K562 (cell line): ENCODE data around the gene CEP295NL. TPM values are rescaled to one million over a fixed set of nuclear protein-coding genes. Genes with fewer than 3 reads are reported as not detected.

Experiments
- ATAC-seq: fragments of 200-7000 bp; cut with Tn5 transposase; 3 replicates; pipeline ENCODE4 v1.9.1; 2020; ENCODE audit warnings: moderate library complexity
- BruUV-seq: library from RNA; stranded (reverse); fragments of 400-500 nt; replicated peaks from 2 replicates; lab custom pipeline; 2021; lab: Mats Ljungman, UMichigan
- CTCF ChIA-PET: fragments of 300-600 bp; formaldehyde crosslinking; extraction: SDS; loops from one replicate; lab custom pipeline; 2021; ENCODE audit warnings: low intra/inter-chr PET ratio; lab: Yijun Ruan, JAX
- POLR2A ChIA-PET: fragments of 300-600, 350-650 bp; sonication (Branson Sonifier 250); formaldehyde crosslinking; extraction: SDS; loops from one replicate; lab custom pipeline; 2021; ENCODE audit warnings: antibody characterized with exemption, inconsistent platforms; lab: Yijun Ruan, JAX
- DNase-seq, 4 experiments: peaks; one replicate each; pipeline versions ENCODE4 v3.0.0 to v3.0.0-alpha.2; 2011 to 2018; ENCODE audit warnings: low spot score in 3 of 4, mixed read lengths in 3 of 4; ENCODE audit errors: extremely low read depth in 1 of 4
- FAIRE-seq: peaks from 2 replicates; lab custom pipeline; 2011; peaks lifted over from hg19 to GRCh38; lab: Jason Lieb, UNC
- H2AFZ ChIP-seq: 2 replicates; pipeline ENCODE4 v1.6.0; 2011; ENCODE audit warnings: low read depth, low read length, control low read depth, inconsistent platforms
- H3K27ac ChIP-seq: fragments of 200-600 bp; 3 replicates; pipeline ENCODE4 v1.8.0; 2011; ENCODE audit warnings: low read depth, mild to moderate bottlenecking, control low read depth, inconsistent platforms, low read length, moderate library complexity, mixed read lengths; ENCODE audit errors: extremely low read depth
- H3K27me3 ChIP-seq, 2 experiments: fragments of 300-600 bp in 1 of 2; 2 replicates in 1 of 2; 3 replicates in 1 of 2; pipeline versions ENCODE4 v1.6.0 to v1.8.0; 2011; ENCODE audit warnings: inconsistent platforms in 2 of 2, low read length in 2 of 2, mild to moderate bottlenecking in 1 of 2, mixed read lengths in 1 of 2, moderate library complexity in 1 of 2; ENCODE audit not compliant: control insufficient read depth in 2 of 2, insufficient read depth in 2 of 2
- H3K36me3 ChIP-seq: fragments of 300-600 bp; 3 replicates; pipeline ENCODE4 v1.8.0; 2011; ENCODE audit warnings: mild to moderate bottlenecking, low read length, inconsistent platforms; ENCODE audit not compliant: control insufficient read depth, insufficient read depth
- H3K4me1 ChIP-seq, 2 experiments: fragments of 200-600 bp in 1 of 2; replicated peaks in 1 of 2; 2 replicates in 1 of 2; 3 replicates in 1 of 2; pipeline versions ENCODE4 v1.5.1 to v1.8.0; 2011; ENCODE audit warnings: inconsistent platforms in 2 of 2, low read length in 2 of 2, mild to moderate bottlenecking in 1 of 2, mixed read lengths in 1 of 2, moderate library complexity in 1 of 2; ENCODE audit not compliant: control insufficient read depth in 2 of 2, insufficient read depth in 2 of 2
- H3K4me2 ChIP-seq: 2 replicates; pipeline ENCODE4 v1.6.1; 2011; ENCODE audit warnings: low read length, control low read depth, inconsistent platforms, mixed read lengths; ENCODE audit not compliant: insufficient read depth
- H3K4me3 ChIP-seq: fragments of 200-600 bp; sonication (generic), shearing (Covaris generic); 2 replicates; pipeline ENCODE4 v1.5.1; 2016; ENCODE audit warnings: control low read depth, inconsistent platforms
- H3K79me2 ChIP-seq: fragments of 200-600 bp; 3 replicates; pipeline ENCODE4 v1.8.0; 2011; ENCODE audit warnings: low read length, inconsistent platforms; ENCODE audit not compliant: control insufficient read depth, insufficient read depth
- H3K9ac ChIP-seq, 2 experiments: 2 replicates each; pipeline versions ENCODE4 v1.6.0 to v1.6.1; 2011; ENCODE audit warnings: low read depth in 2 of 2, low read length in 2 of 2, control low read depth in 1 of 2, inconsistent platforms in 1 of 2, mild to moderate bottlenecking in 1 of 2, mixed read lengths in 1 of 2; ENCODE audit not compliant: insufficient read depth in 1 of 2
- H3K9me1 ChIP-seq: one replicate; pipeline ENCODE4 v1.6.0; 2011; ENCODE audit warnings: inconsistent platforms, mild to moderate bottlenecking, low read length, moderate library complexity; ENCODE audit not compliant: control insufficient read depth, insufficient read depth
- H3K9me3 ChIP-seq: replicated peaks from 2 replicates; pipeline ENCODE4 v1.5.1; 2011; ENCODE audit warnings: low read depth, low read length, inconsistent platforms; ENCODE audit not compliant: control insufficient read depth, insufficient read depth
- H4K20me1 ChIP-seq: replicated peaks from 2 replicates; pipeline ENCODE4 v1.6.1; 2011; ENCODE audit warnings: low read length, inconsistent platforms, mixed read lengths; ENCODE audit not compliant: control insufficient read depth, insufficient read depth
- CREM ChIP-seq: IDR thresholded peaks from 2 replicates; pipeline ENCODE4 v1.6.1; 2014; ENCODE audit warnings: antibody characterized with exemption, low read depth
- FOXA3 ChIP-seq, 2 experiments: fragments of 450-650 bp in 1 of 2; sonication (generic) in 1 of 2; formaldehyde crosslinking; IDR thresholded peaks in 1 of 2; conservative IDR thresholded peaks in 1 of 2; 2 replicates each; pipeline versions ENCODE4 v1.4.0 to v1.8.0; 2020 to 2022; ENCODE audit warnings: mild to moderate bottlenecking in 2 of 2, missing genetic modification reagents in 1 of 2
- MECOM ChIP-seq: fragments of 250-450 bp; sonication (Bioruptor Pico); IDR thresholded peaks from 2 replicates; pipeline ENCODE4 v1.8.0; 2022; ENCODE audit warnings: inconsistent platforms
- RB1 ChIP-seq: fragments of 450-650 bp; IDR thresholded peaks from 2 replicates; pipeline ENCODE4 v1.6.1; 2017; ENCODE audit warnings: low read depth, mild to moderate bottlenecking
- RBM14 ChIP-seq: fragments of 200-400 bp; formaldehyde crosslinking; IDR thresholded peaks from 2 replicates; pipeline ENCODE4 v1.6.1; 2018; ENCODE audit warnings: low read depth, mild to moderate bottlenecking, low read length, moderate library complexity, borderline replicate concordance; ENCODE audit not compliant: insufficient read depth
- RBM15 ChIP-seq: fragments of 200-400 bp; formaldehyde crosslinking; IDR thresholded peaks from 2 replicates; pipeline ENCODE4 v1.6.1; 2018; ENCODE audit warnings: mild to moderate bottlenecking, low read length, moderate library complexity; ENCODE audit not compliant: insufficient read depth
- RBM25 ChIP-seq: fragments of 200-400 bp; formaldehyde crosslinking; IDR thresholded peaks from 2 replicates; pipeline ENCODE4 v1.6.1; 2018; ENCODE audit warnings: low read length, low read depth, moderate library complexity; ENCODE audit not compliant: severe bottlenecking
- TCF7L2 ChIP-seq: fragments of 150-350 bp; IDR thresholded peaks from 2 replicates; pipeline ENCODE4 v1.6.1; 2016; ENCODE audit warnings: low read depth, mild to moderate bottlenecking, low read length, moderate library complexity
- ZNF184 ChIP-seq: sonication (generic); formaldehyde crosslinking; IDR thresholded peaks from 2 replicates; pipeline ENCODE4 v1.5.0; 2020; ENCODE audit warnings: missing genetic modification reagents
- ZNF217 ChIP-seq: sonication (generic); formaldehyde crosslinking; IDR thresholded peaks from 2 replicates; pipeline ENCODE4 v1.8.0; 2022; ENCODE audit warnings: mild to moderate bottlenecking, missing genetic modification reagents
- ZNF3 ChIP-seq: fragments of 250-450 bp; sonication (Bioruptor Pico); IDR thresholded peaks from 2 replicates; pipeline ENCODE4 v1.5.0; 2021; ENCODE audit warnings: mild to moderate bottlenecking, moderate library complexity
- ZNF583 ChIP-seq: fragments of 250-450 bp; sonication (Bioruptor Pico); IDR thresholded peaks from 2 replicates; pipeline ENCODE4 v1.4.0; 2020
- WGBS: fragments of 100-300 bp; shearing (Covaris generic); methylation state at CpG from one replicate; pipeline ENCODE4 v1.1.6; 2016; ENCODE audit warnings: low coverage, mixed read lengths; ENCODE audit not compliant: insufficient coverage; ENCODE audit errors: missing lambda C conversion rate; 5-methylcytosine and 5-hydroxymethylcytosine counted together
- in situ Hi-C: fragments of 300-500 bp; cut with MboI; formaldehyde crosslinking; loops from 4 replicates; pipeline ENCODE4 v1.15.0; 2018; ENCODE audit warnings: inconsistent platforms, mixed read lengths
- intact Hi-C: fragments of 100-400 bp; cut with micrococcal nuclease; formaldehyde crosslinking; loops from 2 replicates; pipeline ENCODE4 v1.14.2; 2022
- polyA plus RNA-seq, 8 experiments: library from polyadenylated mRNA; depleted of rRNA in 4 of 8; stranded (reverse) in 5 of 8; unstranded in 3 of 8; fragments of >200 nt; fragmentation: Nextera tagmentation in 2 of 8; fragmentation: Illumina TruSeq in 1 of 8; extraction: Ambion mirVana in 2 of 8; extraction: Trizol in 1 of 8; gene quantifications; 2 replicates each; pipeline versions ENCODE4 v1.2.1 to v1.2.3, GENCODE V29; 2011 to 2014; ENCODE audit warnings: inconsistent platforms in 1 of 8, missing spikeins in 1 of 8
- total RNA-seq, 7 experiments: library from RNA; depleted of rRNA in 6 of 7; stranded (reverse); fragments of >200 nt in 6 of 7; fragmentation: Illumina TruSeq in 2 of 7; extraction: Trizol in 2 of 7; gene quantifications; 2 replicates each; pipeline versions ENCODE4 v1.2.1 to v1.2.3, GENCODE V29; 2011 to 2021; ENCODE audit warnings: low replicate concordance in 1 of 7
- TF ChIP-seq, protein P1 (sequence below), 3 experiments: fragments of 200-800 bp in 1 of 3; fragments of 250-450 bp in 1 of 3; fragments of 450-650 bp in 1 of 3; sonication (Bioruptor Pico) in 1 of 3; sonication (Bioruptor generic) in 1 of 3; formaldehyde crosslinking in 1 of 3; IDR thresholded peaks; 2 replicates each; pipeline versions ENCODE4 v1.6.1 to v1.8.0; 2016 to 2022; ENCODE audit warnings: mild to moderate bottlenecking in 2 of 3, missing genetic modification characterization in 2 of 3, missing compliant biosample characterization in 1 of 3, moderate library complexity in 1 of 3
- TF ChIP-seq, protein P2 (sequence below), 2 experiments: fragments of 450-650 bp; IDR thresholded peaks; 2 replicates each; pipeline ENCODE4 v1.6.1; 2018; ENCODE audit warnings: mild to moderate bottlenecking in 2 of 2, low read depth in 1 of 2; ENCODE audit not compliant: partially characterized antibody in 2 of 2
- TF ChIP-seq, protein P3 (sequence below): sonication (generic); formaldehyde crosslinking; IDR thresholded peaks from 2 replicates; pipeline ENCODE4 v1.8.0; 2022; ENCODE audit warnings: mild to moderate bottlenecking, missing genetic modification reagents

The CEP295NL gene
- total and polyA plus RNA-seq, 9 of the 15 experiments (the other 6 are each of a cell fraction or from before 2014, with no cell fraction given) = not detected

DNA sequence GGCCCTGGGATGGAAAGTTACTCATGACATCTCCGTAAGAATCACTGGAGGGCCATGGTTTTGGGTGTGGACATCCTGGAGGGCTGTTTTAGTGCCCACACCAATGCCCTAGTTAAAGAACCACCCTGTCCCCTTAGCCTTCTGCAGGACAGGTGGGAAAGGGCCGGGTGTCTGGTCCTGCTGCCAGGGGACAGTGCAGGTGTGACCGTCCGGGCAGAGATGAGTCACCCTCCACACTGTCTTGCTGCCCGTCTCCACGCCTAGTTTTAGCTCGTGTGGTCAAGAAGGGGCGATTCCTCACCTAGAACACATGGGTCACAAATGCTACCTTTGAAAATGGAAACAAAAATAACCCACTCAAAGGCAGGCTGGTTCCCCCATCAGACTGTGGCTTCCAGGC is 17.0 kb downstream of the CEP295NL start:
- H3K9me1 ChIP-seq = peaks cover 4% of the 10 kb centered on the region
- no peak overlapping the region for H2AFZ ChIP-seq
- DNase-seq (no peak), FAIRE-seq (no peak), ATAC-seq (no peak)
- in situ Hi-C loops = no loop called here
- peaks cover 9% of the 10 kb centered on the region; the same call in 1 of the 2 replicates for H4K20me1 ChIP-seq
- no peaks in the 10 kb centered on the region for H3K79me2 ChIP-seq
- H3K9me3 ChIP-seq = no peaks in the 10 kb centered on the region
- ChIA-PET POLR2A (interaction anchor here (1.0 kb wide), 1 partner anchor 9 kb away, joined by 3 read pairs; no protein-coding TSS in a partner anchor), CTCF (no interaction called here)
- H3K9ac ChIP-seq = no peak overlapping the region
- no peaks in the 10 kb centered on the region for H3K36me3 ChIP-seq
- peaks cover 16 to 28% of the 10 kb centered on the region in 2 experiments for H3K4me1 ChIP-seq
- H3K4me2 ChIP-seq = no peak overlapping the region
- peaks cover 32 to 62% of the 10 kb centered on the region in 2 experiments for H3K27me3 ChIP-seq
- 3% methylated on average over 8 of the region's 8 CpGs for WGBS
- intact Hi-C loops = no loop called here
- BruUV-seq = no TSS peak
- H3K4me3 ChIP-seq = no peak overlapping the region
- no peak overlapping the region for H3K27ac ChIP-seq
- TF ChIP-seq ZNF217 (no peak), MECOM (CRISPR knock-in tag) (no peak), CREM (no peak), ZNF3 (CRISPR knock-in tag) (no peak), RBM14 (no peak), FOXA3 (CRISPR knock-in tag; conservative IDR thresholded peaks at IDR 0.05 in 1 of 2, IDR thresholded peaks at IDR 0.05 in 1 of 2) (no peak), RBM15 (no peak), ZNF184 (CRISPR knock-in tag) (no peak), ZNF583 (no peak), RB1 (no peak), RBM25 (no peak), TCF7L2 (no peak)
- TF ChIP-seq, protein P1, sequence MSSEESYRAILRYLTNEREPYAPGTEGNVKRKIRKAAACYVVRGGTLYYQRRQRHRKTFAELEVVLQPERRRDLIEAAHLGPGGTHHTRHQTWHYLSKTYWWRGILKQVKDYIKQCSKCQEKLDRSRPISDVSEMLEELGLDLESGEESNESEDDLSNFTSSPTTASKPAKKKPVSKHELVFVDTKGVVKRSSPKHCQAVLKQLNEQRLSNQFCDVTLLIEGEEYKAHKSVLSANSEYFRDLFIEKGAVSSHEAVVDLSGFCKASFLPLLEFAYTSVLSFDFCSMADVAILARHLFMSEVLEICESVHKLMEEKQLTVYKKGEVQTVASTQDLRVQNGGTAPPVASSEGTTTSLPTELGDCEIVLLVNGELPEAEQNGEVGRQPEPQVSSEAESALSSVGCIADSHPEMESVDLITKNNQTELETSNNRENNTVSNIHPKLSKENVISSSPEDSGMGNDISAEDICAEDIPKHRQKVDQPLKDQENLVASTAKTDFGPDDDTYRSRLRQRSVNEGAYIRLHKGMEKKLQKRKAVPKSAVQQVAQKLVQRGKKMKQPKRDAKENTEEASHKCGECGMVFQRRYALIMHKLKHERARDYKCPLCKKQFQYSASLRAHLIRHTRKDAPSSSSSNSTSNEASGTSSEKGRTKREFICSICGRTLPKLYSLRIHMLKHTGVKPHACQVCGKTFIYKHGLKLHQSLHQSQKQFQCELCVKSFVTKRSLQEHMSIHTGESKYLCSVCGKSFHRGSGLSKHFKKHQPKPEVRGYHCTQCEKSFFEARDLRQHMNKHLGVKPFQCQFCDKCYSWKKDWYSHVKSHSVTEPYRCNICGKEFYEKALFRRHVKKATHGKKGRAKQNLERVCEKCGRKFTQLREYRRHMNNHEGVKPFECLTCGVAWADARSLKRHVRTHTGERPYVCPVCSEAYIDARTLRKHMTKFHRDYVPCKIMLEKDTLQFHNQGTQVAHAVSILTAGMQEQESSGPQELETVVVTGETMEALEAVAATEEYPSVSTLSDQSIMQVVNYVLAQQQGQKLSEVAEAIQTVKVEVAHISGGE (CRISPR knock-in tag; IDR thresholded peaks at IDR 0.05) = no peak
- TF ChIP-seq, protein P2, sequence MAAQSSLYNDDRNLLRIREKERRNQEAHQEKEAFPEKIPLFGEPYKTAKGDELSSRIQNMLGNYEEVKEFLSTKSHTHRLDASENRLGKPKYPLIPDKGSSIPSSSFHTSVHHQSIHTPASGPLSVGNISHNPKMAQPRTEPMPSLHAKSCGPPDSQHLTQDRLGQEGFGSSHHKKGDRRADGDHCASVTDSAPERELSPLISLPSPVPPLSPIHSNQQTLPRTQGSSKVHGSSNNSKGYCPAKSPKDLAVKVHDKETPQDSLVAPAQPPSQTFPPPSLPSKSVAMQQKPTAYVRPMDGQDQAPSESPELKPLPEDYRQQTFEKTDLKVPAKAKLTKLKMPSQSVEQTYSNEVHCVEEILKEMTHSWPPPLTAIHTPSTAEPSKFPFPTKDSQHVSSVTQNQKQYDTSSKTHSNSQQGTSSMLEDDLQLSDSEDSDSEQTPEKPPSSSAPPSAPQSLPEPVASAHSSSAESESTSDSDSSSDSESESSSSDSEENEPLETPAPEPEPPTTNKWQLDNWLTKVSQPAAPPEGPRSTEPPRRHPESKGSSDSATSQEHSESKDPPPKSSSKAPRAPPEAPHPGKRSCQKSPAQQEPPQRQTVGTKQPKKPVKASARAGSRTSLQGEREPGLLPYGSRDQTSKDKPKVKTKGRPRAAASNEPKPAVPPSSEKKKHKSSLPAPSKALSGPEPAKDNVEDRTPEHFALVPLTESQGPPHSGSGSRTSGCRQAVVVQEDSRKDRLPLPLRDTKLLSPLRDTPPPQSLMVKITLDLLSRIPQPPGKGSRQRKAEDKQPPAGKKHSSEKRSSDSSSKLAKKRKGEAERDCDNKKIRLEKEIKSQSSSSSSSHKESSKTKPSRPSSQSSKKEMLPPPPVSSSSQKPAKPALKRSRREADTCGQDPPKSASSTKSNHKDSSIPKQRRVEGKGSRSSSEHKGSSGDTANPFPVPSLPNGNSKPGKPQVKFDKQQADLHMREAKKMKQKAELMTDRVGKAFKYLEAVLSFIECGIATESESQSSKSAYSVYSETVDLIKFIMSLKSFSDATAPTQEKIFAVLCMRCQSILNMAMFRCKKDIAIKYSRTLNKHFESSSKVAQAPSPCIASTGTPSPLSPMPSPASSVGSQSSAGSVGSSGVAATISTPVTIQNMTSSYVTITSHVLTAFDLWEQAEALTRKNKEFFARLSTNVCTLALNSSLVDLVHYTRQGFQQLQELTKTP (IDR thresholded peaks at IDR 0.05; ENCODE audit: low read depth in 1 of 2, partially characterized antibody in 2 of 2) = no peak
- TF ChIP-seq, protein P3, sequence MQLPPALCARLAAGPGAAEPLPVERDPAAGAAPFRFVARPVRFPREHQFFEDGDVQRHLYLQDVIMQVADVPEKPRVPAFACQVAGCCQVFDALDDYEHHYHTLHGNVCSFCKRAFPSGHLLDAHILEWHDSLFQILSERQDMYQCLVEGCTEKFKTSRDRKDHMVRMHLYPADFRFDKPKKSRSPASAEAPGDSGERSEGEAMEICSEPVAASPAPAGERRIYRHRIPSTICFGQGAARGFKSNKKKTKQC (CRISPR knock-in tag) = no peak
